HEK293 (cell line): Measurements from ENCODE around the gene CDC27.

Experiments used
- ATF2 ChIP-seq: fragments of 450-650 bp; formaldehyde crosslinking; IDR thresholded peaks from 2 replicates; pipeline ENCODE4 v1.5.1; 2016; ENCODE audit warnings: missing biosample characterization, missing genetic modification characterization, low read depth
- KLF8 ChIP-seq: fragments of 450-650 bp; formaldehyde crosslinking; IDR thresholded peaks from 2 replicates; pipeline ENCODE4 v1.5.1; 2016; ENCODE audit warnings: missing biosample characterization, missing genetic modification characterization
- ZBTB21 ChIP-seq: fragments of 450-650 bp; formaldehyde crosslinking; IDR thresholded peaks from 2 replicates; pipeline ENCODE4 v1.5.1; 2017; ENCODE audit warnings: missing biosample characterization, missing genetic modification characterization
- ZFP41 ChIP-seq: fragments of 450-650 bp; formaldehyde crosslinking; IDR thresholded peaks from 2 replicates; pipeline ENCODE4 v1.5.1; 2016; ENCODE audit warnings: missing biosample characterization, missing genetic modification characterization, borderline replicate concordance
- ZNF626 ChIP-seq: fragments of 450-650 bp; sonication (Bioruptor Pico); formaldehyde crosslinking; IDR thresholded peaks from 2 replicates; pipeline ENCODE4 v1.5.1; 2018; ENCODE audit warnings: missing biosample characterization, missing genetic modification characterization, inconsistent platforms
- TF ChIP-seq, protein P1 (sequence below): fragments of 450-650 bp; formaldehyde crosslinking; IDR thresholded peaks from 2 replicates; pipeline ENCODE4 v1.5.1; 2016; ENCODE audit warnings: missing biosample characterization, missing genetic modification characterization
- TF ChIP-seq, protein P2 (sequence below): fragments of 450-650 bp; formaldehyde crosslinking; IDR thresholded peaks from 2 replicates; pipeline ENCODE4 v1.5.1; 2016; ENCODE audit warnings: missing biosample characterization, missing genetic modification characterization

- TF ChIP-seq ZFP41 (tag by site-specific recombination) (no peak), ZBTB21 (tag by site-specific recombination) (no peak), ATF2 (no peak), ZNF626 (tag by site-specific recombination) (no peak), KLF8 (tag by site-specific recombination) (no peak)
- TF ChIP-seq, protein P1, sequence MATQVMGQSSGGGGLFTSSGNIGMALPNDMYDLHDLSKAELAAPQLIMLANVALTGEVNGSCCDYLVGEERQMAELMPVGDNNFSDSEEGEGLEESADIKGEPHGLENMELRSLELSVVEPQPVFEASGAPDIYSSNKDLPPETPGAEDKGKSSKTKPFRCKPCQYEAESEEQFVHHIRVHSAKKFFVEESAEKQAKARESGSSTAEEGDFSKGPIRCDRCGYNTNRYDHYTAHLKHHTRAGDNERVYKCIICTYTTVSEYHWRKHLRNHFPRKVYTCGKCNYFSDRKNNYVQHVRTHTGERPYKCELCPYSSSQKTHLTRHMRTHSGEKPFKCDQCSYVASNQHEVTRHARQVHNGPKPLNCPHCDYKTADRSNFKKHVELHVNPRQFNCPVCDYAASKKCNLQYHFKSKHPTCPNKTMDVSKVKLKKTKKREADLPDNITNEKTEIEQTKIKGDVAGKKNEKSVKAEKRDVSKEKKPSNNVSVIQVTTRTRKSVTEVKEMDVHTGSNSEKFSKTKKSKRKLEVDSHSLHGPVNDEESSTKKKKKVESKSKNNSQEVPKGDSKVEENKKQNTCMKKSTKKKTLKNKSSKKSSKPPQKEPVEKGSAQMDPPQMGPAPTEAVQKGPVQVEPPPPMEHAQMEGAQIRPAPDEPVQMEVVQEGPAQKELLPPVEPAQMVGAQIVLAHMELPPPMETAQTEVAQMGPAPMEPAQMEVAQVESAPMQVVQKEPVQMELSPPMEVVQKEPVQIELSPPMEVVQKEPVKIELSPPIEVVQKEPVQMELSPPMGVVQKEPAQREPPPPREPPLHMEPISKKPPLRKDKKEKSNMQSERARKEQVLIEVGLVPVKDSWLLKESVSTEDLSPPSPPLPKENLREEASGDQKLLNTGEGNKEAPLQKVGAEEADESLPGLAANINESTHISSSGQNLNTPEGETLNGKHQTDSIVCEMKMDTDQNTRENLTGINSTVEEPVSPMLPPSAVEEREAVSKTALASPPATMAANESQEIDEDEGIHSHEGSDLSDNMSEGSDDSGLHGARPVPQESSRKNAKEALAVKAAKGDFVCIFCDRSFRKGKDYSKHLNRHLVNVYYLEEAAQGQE (tag by site-specific recombination) = no peak
- TF ChIP-seq, protein P2, sequence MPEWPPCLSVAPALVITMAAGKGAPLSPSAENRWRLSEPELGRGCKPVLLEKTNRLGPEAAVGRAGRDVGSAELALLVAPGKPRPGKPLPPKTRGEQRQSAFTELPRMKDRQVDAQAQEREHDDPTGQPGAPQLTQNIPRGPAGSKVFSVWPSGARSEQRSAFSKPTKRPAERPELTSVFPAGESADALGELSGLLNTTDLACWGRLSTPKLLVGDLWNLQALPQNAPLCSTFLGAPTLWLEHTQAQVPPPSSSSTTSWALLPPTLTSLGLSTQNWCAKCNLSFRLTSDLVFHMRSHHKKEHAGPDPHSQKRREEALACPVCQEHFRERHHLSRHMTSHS (tag by site-specific recombination) = no peak
Observed at GRCh38 chr17:47102914-47103313, 86.2 kb downstream of the CDC27 start.
